ENCODE measurements around the gene ISM1.

- TF ChIP-seq POLR2A (IDR thresholded peaks at IDR 0.05) (no peak), POLR2AphosphoS5 (IDR thresholded peaks at IDR 0.05) (no peak)
These were observed 40.6 kb downstream of the ISM1 start for GRCh38 chr20:13261460-13262301.
